Epithelial cell of esophagus (primary cell): Measurements from ENCODE around the gene USP48.

Experiments used
- DNase-seq: peaks from one replicate; pipeline ENCODE4 v3.0.0; 2010; ENCODE audit warnings: low read depth
- H3K4me3 ChIP-seq: 2 replicates; pipeline ENCODE4 v1.5.1; 2011; ENCODE audit warnings: mild to moderate bottlenecking, low read length, control low read depth
- TF ChIP-seq, protein P1 (sequence below): IDR thresholded peaks from 2 replicates; pipeline ENCODE4 v1.5.1; 2011; ENCODE audit warnings: low read depth, mild to moderate bottlenecking, low read length, control low read depth, inconsistent platforms; ENCODE audit not compliant: insufficient read depth; ENCODE audit errors: missing control alignments

USP48 gene

DNA sequence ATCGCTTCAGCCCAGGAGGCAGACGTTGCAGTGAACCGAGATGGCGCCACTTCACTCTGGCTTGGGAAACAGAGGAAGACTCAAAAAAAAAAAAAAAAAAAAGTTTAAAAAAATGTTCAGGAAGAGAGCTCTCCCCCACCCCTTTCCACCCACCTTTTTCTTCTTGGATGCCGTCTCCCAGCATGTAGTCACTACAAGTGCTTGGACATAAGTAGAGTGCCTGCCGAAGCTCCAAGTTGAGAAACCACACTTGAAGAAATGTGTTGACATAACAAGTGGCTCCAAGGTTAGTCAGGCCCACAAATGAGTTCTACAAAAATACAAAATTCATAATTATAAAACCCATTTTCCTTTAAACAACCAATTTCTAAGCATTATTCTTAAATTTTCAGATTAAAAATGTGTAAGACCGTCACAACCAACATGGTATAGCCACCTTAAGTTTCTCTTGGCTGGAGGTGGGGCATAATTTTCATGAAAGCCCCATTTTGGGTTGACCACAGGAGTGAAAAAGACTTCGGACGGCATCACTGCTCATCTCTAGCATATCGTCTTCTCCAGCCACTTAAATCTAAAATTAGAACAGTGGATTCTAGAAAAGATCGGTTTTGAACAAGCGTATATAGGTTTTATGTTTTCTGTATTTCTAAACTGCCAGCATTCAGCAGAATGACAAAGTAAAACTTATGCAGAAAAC lies 26.4 kb downstream of the USP48 start:
- TF ChIP-seq, protein P1, sequence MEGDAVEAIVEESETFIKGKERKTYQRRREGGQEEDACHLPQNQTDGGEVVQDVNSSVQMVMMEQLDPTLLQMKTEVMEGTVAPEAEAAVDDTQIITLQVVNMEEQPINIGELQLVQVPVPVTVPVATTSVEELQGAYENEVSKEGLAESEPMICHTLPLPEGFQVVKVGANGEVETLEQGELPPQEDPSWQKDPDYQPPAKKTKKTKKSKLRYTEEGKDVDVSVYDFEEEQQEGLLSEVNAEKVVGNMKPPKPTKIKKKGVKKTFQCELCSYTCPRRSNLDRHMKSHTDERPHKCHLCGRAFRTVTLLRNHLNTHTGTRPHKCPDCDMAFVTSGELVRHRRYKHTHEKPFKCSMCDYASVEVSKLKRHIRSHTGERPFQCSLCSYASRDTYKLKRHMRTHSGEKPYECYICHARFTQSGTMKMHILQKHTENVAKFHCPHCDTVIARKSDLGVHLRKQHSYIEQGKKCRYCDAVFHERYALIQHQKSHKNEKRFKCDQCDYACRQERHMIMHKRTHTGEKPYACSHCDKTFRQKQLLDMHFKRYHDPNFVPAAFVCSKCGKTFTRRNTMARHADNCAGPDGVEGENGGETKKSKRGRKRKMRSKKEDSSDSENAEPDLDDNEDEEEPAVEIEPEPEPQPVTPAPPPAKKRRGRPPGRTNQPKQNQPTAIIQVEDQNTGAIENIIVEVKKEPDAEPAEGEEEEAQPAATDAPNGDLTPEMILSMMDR, result no peak
- no peak overlapping the region for H3K4me3 ChIP-seq
- no peak for DNase-seq

DNA sequence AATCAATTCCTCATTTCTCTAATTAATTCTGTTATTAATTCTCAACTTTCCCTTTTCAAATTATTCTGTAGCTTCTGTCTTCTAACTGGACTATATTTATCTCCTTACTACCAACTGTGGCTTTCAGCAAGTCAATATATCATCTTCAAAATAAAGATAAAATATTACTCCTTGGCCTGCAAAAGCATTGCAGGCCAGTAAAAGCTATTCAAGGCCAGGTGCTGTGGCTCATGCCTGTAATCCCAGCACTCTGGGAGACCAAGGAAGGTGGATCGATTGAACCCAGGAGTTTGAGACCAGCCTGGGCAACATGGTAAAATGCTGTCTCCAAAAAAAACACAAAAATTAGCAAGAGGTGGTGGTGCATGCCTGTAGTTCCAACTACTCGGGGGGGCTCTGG lies 27.9 kb downstream of the USP48 start:
- no peak overlapping the region for H3K4me3 ChIP-seq
- DNase-seq, result no peak
- TF ChIP-seq, protein P1, result no peak

DNA sequence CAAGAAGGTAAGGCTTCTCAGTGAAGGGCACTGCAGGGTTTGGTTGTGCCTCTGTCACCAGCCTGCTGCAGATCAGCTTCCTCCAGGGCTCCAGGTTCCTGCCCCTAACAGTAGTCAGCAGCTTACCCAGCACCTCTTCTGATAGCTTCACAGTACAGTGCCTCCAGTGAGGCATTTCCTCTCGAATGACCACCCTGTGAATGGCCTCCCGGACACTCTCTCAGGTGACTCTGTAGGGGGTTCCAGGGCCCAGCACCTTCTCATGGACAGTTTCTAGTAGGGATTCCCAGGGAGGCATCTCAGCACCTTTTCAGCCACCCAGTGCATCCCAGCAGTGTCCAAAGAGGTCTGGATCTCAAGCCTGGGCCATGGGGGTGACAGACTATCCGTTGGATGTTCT lies 28.4 kb downstream of the USP48 start:
- no peak for DNase-seq
- TF ChIP-seq, protein P1, result no peak

DNA sequence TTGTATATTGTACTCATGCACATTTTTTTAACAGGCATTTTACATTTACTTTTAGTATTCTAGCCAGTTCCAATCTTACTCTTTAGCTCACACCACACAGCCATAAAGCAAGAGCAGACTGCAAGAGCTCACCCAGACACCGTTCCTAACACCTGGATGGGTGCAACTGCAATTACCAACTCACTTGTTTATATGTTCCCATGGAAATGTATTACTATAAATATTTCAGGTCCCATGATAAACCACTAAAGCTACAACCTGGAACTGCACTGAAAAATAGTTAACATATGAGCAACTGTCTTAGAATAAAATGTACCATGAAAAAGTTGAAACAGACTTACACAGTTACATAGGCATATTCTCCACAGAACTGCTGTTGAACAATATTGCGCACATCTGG lies 30.8 kb downstream of the USP48 start:
- TF ChIP-seq, protein P1, result no peak
- no peak for DNase-seq
- no peak overlapping the region for H3K4me3 ChIP-seq

More for the DNA sequence above, 28.4 kb downstream of the USP48 start:
- no peak overlapping the region for H3K4me3 ChIP-seq

DNA sequence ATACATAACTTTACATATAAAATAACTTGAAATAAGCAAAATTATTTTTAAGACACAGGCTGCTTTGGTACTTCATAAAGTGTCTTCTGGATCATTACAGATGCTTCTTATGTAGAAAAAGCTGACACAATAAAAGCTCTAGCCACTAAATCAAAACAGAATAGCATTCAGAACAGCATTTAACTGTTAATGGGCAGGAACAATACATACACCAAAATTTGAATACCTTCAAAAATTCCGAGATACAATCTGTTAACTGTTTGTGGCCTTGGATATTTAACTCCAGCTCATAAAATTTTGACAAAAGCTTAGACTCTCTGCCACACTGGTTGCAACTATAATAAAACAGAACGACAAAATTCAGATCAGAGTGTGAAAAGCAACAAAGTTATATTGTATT lies 31.7 kb downstream of the USP48 start:
- no peak for DNase-seq
- TF ChIP-seq, protein P1, result no peak
- H3K4me3 ChIP-seq, result no peak overlapping the region

DNA sequence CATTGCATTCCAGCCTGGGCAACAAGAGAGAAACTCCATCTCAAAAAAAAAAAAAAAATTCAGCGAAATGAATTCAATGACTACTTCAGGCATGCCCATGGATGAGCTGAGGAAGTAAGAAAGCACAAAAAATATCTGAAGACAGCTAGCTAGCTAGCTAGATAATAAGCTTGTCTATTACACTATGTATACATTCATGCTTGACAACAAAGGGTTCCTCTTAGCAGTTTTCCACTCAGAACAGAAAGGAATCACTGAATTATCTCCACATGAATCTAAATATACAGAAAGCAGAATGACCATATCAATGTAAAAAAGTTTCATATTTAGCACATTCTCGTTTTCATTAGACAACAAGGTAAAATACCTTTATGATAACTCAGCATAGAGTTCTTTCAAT lies 32.1 kb downstream of the USP48 start:
- DNase-seq, result no peak

More for the DNA sequence above, 32.1 kb downstream of the USP48 start:
- H3K4me3 ChIP-seq, result no peak overlapping the region
- TF ChIP-seq, protein P1, result no peak
